Parathyroid adenoma (tissue), 2 donors: ENCODE measurements around the gene ZNF503.

ENCODE experiments used
- H2AFZ ChIP-seq: fragments of 300-600 bp; sonication (generic); one replicate; pipeline ENCODE4 v1.7.0; 2017; ENCODE audit warnings: antibody characterized with exemption, mild to moderate bottlenecking
- H3K27ac ChIP-seq: fragments of 300-600 bp; sonication (generic); one replicate; pipeline ENCODE4 v1.7.0; 2017
- H3K27me3 ChIP-seq: fragments of 300-600 bp; sonication (generic); one replicate; pipeline ENCODE4 v1.7.0; 2017; ENCODE audit warnings: low read length; ENCODE audit not compliant: control insufficient read depth, insufficient read depth
- H3K36me3 ChIP-seq: fragments of 300-600 bp; sonication (generic); one replicate; pipeline ENCODE4 v1.7.0; 2017; ENCODE audit warnings: low read length; ENCODE audit not compliant: control insufficient read depth, insufficient read depth
- H3K4me1 ChIP-seq: fragments of 300-600 bp; sonication (generic); one replicate; pipeline ENCODE4 v1.7.0; 2017; ENCODE audit warnings: control low read depth
- H3K4me2 ChIP-seq: fragments of 300-600 bp; sonication (generic); one replicate; pipeline ENCODE4 v1.7.0; 2017; ENCODE audit warnings: low read length
- H3K4me3 ChIP-seq: fragments of 300-600 bp; sonication (generic); one replicate; pipeline ENCODE4 v1.7.0; 2017; ENCODE audit warnings: low read depth, low read length
- H3K79me2 ChIP-seq: fragments of 300-600 bp; sonication (generic); one replicate; pipeline ENCODE4 v1.7.0; 2017; ENCODE audit warnings: control low read depth
- H3K9ac ChIP-seq: fragments of 300-600 bp; sonication (generic); one replicate; pipeline ENCODE4 v1.7.0; 2017; ENCODE audit warnings: mild to moderate bottlenecking
- H3K9me3 ChIP-seq: fragments of 300-600 bp; sonication (generic); one replicate; pipeline ENCODE4 v1.7.0; 2017; ENCODE audit warnings: low read length; ENCODE audit not compliant: control insufficient read depth
- CTCF ChIP-seq: fragments of 300-600 bp; sonication (generic); IDR thresholded peaks from one replicate; pipeline ENCODE4 v1.7.0; 2017; ENCODE audit warnings: antibody characterized with exemption, mild to moderate bottlenecking
- donor health status: primary hyperparathyroidism.

Gene ZNF503

GRCh38 chr10:75352650-75353049, 48.9 kb downstream of the ZNF503 start:
- no peak overlapping the region for H3K27ac ChIP-seq
- no peaks in the 10 kb centered on the region for H3K79me2 ChIP-seq
- H3K4me2 ChIP-seq, result no peak overlapping the region
- no peaks in the 10 kb centered on the region for H3K9me3 ChIP-seq
- no peaks in the 10 kb centered on the region for H3K36me3 ChIP-seq
- no peaks in the 10 kb centered on the region for H3K4me1 ChIP-seq
- H2AFZ ChIP-seq, result no peak overlapping the region
- no peaks in the 10 kb centered on the region for H3K27me3 ChIP-seq
- H3K9ac ChIP-seq, result no peak overlapping the region
- TF ChIP-seq CTCF, result no peak
- H3K4me3 ChIP-seq, result no peak overlapping the region

- H3K79me2 ChIP-seq, result no peaks in the 10 kb centered on the region
- H3K27me3 ChIP-seq, result no peaks in the 10 kb centered on the region
- H2AFZ ChIP-seq, result no peak overlapping the region
- H3K4me2 ChIP-seq, result no peak overlapping the region
- H3K4me3 ChIP-seq, result no peak overlapping the region
- no peaks in the 10 kb centered on the region for H3K36me3 ChIP-seq
- no peak overlapping the region for H3K27ac ChIP-seq
- no peaks in the 10 kb centered on the region for H3K9me3 ChIP-seq
- H3K9ac ChIP-seq, result no peak overlapping the region
- TF ChIP-seq CTCF, result no peak
- no peaks in the 10 kb centered on the region for H3K4me1 ChIP-seq
Measured at GRCh38 chr10:75351637-75352036, 49.9 kb downstream of the ZNF503 start.

GRCh38 chr10:75350791-75351190, 50.8 kb downstream of the ZNF503 start:
- no peak for TF ChIP-seq CTCF
- Histone ChIP-seq H3K4me2 (no peak overlapping the region), H3K9me3 (no peaks in the 10 kb centered on the region), H3K79me2 (no peaks in the 10 kb centered on the region), H2AFZ (no peak overlapping the region), H3K36me3 (no peaks in the 10 kb centered on the region), H3K9ac (no peak overlapping the region), H3K4me3 (no peak overlapping the region), H3K27ac (no peak overlapping the region), H3K27me3 (no peaks in the 10 kb centered on the region), H3K4me1 (no peaks in the 10 kb centered on the region)
